ENCODE data around the gene KIF18A. TPM values are rescaled to one million over a fixed set of nuclear protein-coding genes. Genes with fewer than 3 reads are reported as not detected.

The KIF18A gene
- 3.1 and 4.0 TPM in 2 replicates for total RNA-seq

GRCh38 chr11:28107750-28108618 is at the start of gene KIF18A, which contains the start of gene METTL15:
TSS of gene KIF18A (minus strand) at chr11:28108156. CDS start at chr11:28097947, 10,209 bp downstream.
TSS of gene METTL15 (plus strand) at chr11:28108388. CDS start at chr11:28113335, 4,947 bp downstream.

Small RNAs within 50 kb of the gene (small RNA-seq; reads per million reads assigned to genes)
- gene AC023206.1 (not detected), gene MIR610 (0.20 reads per million)

Other genes starting within 250 kb of the KIF18A start
- gene METTL15, start 232 bp upstream of the KIF18A start, total RNA-seq = 14.6 and 15.3 TPM in 2 replicates

Measured in placental epithelial cell (primary cell).